Spinal cord (tissue), 10 donors: ENCODE results near the gene HYAL3. TPM values are rescaled to one million over a fixed set of nuclear protein-coding genes. Genes with fewer than 3 reads are reported as not detected.
"Not testable (repeated sequence)": the region's sequence is repeated elsewhere in the genome, so short reads cannot be mapped to it uniquely, and the experiment has no call there.

Source experiments
- DNase-seq, 6 donors: peaks; one replicate each; pipeline versions ENCODE4 v3.0.0 to v3.0.0-alpha.2; 2013 to 2015; ENCODE audit warnings: low spot score in 6 of 6, low read depth in 4 of 6
- H3K27ac ChIP-seq: one replicate; pipeline ENCODE4 v1.5.1; 2013; ENCODE audit warnings: low read depth, low read length, control low read depth
- H3K27me3 ChIP-seq: one replicate; pipeline ENCODE4 v1.6.1; 2013; ENCODE audit warnings: low read length; ENCODE audit not compliant: control insufficient read depth, insufficient read depth
- H3K36me3 ChIP-seq: one replicate; pipeline ENCODE4 v1.6.1; 2013; ENCODE audit warnings: low read length; ENCODE audit not compliant: control insufficient read depth, insufficient read depth
- H3K4me1 ChIP-seq: one replicate; pipeline ENCODE4 v1.6.1; 2013; ENCODE audit warnings: low read length; ENCODE audit not compliant: control insufficient read depth, insufficient read depth
- H3K4me3 ChIP-seq: one replicate; pipeline ENCODE4 v1.5.1; 2013; ENCODE audit warnings: low read depth, low read length, control low read depth
- H3K9me3 ChIP-seq: one replicate; pipeline ENCODE4 v1.6.1; 2013; ENCODE audit warnings: low read length; ENCODE audit not compliant: control insufficient read depth, insufficient read depth
- WGBS: methylation state at CpG from one replicate; pipeline ENCODE4 v1.1.5; 2013; ENCODE audit warnings: missing lambda C conversion rate; ENCODE audit not compliant: insufficient coverage; 5-methylcytosine and 5-hydroxymethylcytosine counted together
- polyA plus RNA-seq, 2 donors: library from polyadenylated mRNA; unstranded; fragments of 120-200 nt; gene quantifications; one replicate each; pipeline ENCODE4 v1.2.1, GENCODE V29; 2013; ENCODE audit not compliant: insufficient read length in 2 of 2
- total RNA-seq, 2 donors: library from RNA; depleted of rRNA in 1 of 2; stranded (reverse); fragments of 120-200 nt in 1 of 2; fragments of >200 nt in 1 of 2; gene quantifications; one replicate each; pipeline versions ENCODE4 v1.2.3 to v1.2.4, GENCODE V29; 2013 to 2014
- donor health status: healthy.

HYAL3 gene
- total and polyA plus RNA-seq, 4 donors, result 4.2 to 14.2 (median 11.9) TPM

DNA sequence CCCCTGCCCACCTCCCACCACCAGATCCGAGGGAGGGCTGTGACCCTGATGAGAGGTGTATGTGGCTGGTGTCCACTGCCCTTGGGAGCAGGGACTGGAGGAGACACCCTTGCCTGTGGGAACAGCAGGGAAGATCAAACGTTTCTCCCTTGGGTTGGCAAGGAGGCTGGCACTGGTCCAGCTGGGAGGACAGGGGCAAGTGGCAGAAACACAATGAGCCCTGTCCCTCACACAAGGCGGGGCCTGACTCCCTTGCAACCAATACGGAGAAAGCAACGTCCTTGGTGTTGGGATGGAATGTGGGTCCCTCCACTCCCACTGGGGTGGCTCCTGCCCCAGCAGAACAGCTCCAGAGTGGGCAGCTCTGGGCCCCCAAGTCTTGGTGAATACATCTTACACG is 18.1 kb upstream of the HYAL3 start:
- H3K27me3 ChIP-seq, result no peaks in the 10 kb centered on the region

DNA sequence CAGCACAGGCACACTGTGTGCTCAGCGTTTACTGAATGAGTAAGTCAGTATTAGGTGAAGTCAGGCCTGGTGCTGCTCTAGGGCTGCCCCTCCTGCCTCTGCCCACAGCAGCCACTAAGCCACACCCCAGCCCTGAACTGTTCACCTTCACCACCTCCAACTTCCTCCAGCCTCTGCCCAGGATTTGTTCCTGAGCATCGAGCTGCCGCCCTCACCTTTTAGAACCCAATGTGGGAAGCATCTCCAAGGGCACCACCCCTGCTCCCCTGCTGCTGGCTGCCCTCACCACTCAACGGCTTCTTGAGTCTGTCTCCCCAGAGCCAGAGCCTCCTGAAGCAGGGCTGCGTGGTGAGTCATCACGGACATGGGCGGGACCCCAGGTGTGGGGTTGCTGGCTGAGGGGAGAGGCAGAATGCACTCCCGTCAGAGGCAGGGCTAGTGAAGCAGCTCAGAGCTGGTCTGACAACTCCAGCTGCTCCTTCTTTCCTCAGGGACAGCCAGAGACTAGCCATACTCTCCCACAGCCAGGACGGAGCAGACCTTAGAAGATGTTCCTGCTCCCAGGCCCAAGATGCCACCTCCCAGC is 17.5 kb upstream of the HYAL3 start:
- DNase-seq, result no peak
- Histone ChIP-seq H3K27me3 (no peaks in the 10 kb centered on the region), H3K36me3 (peaks cover 59% of the 10 kb centered on the region), H3K27ac (no peak overlapping the region), H3K4me1 (peaks cover 43% of the 10 kb centered on the region), H3K9me3 (no peaks in the 10 kb centered on the region), H3K4me3 (no peak overlapping the region)
- WGBS, result 89% methylated on average over 8 of the region's 9 CpGs

More for the DNA sequence above, 18.1 kb upstream of the HYAL3 start:
- Histone ChIP-seq H3K36me3 (peaks cover 59% of the 10 kb centered on the region), H3K4me1 (peaks cover 49% of the 10 kb centered on the region), H3K27ac (no peak overlapping the region), H3K9me3 (no peaks in the 10 kb centered on the region), H3K4me3 (no peak overlapping the region)
- 29% methylated on average over 2 of the region's 6 CpGs for WGBS
- no peak for DNase-seq

DNA sequence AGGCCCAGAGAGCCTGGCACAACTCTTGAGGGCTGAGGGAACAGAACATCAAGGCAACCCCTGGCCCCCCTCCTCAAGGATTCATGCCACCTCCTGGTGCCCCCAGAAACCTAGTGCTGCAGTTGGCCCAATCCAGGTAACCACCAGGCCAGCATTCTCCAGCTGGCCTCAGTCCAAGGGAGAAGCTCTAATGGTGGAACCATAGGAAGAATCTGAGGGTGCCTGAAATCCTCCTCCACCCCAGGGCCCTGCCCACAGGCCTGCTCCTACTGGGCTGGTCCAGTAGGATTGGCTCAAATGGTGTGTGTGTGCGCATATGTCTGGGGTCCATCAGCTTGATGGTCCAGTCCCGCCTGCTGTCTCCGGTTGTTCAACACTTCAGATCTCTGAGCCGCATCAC is 15.6 kb upstream of the HYAL3 start:
- Histone ChIP-seq H3K4me3 (no peak overlapping the region), H3K36me3 (peaks cover 56% of the 10 kb centered on the region), H3K27me3 (no peaks in the 10 kb centered on the region), H3K9me3 (no peaks in the 10 kb centered on the region), H3K27ac (no peak overlapping the region), H3K4me1 (peaks cover 31% of the 10 kb centered on the region)
- WGBS, result 100% methylated on average over 1 of the region's 4 CpGs
- no peak for DNase-seq

GRCh38 chr3:50314342-50314741 is 15.1 kb upstream of the HYAL3 start:
- DNase-seq, result no peak
- H3K36me3 ChIP-seq, result peaks cover 52% of the 10 kb centered on the region
- 100% methylated on average over 1 of the region's 3 CpGs for WGBS
- H3K27me3 ChIP-seq, result no peaks in the 10 kb centered on the region
- no peaks in the 10 kb centered on the region for H3K9me3 ChIP-seq
- peaks cover 27% of the 10 kb centered on the region for H3K4me1 ChIP-seq
- no peak overlapping the region for H3K4me3 ChIP-seq
- no peak overlapping the region for H3K27ac ChIP-seq

DNA sequence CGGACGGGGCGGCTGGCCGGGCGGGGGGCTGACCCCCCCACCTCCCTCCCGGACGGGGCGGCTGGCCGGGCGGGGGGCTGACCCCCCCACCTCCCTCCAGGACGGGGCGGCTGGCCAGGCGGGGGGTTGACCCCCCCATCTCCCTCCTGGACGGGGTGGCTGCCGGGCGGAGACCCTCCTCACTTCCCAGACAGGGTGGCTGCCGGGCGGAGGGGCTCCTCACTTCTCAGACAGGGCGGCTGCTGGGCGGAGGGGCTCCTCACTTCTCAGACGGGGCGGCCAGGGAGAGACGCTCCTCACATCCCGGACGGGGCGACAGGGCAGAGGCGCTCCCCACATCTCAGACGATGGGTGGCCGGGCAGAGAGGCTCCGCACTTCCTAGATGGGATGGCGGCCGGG is 12.8 kb upstream of the HYAL3 start:
- peaks cover 29% of the 10 kb centered on the region for H3K36me3 ChIP-seq
- DNase-seq, H3K27ac ChIP-seq, H3K4me1 ChIP-seq, H3K4me3 ChIP-seq, H3K27me3 ChIP-seq, H3K9me3 ChIP-seq: not testable (repeated sequence)
- WGBS, result no CpG with 5 or more reads among the region's 32 CpGs

GRCh38 chr3:50304601-50305000 is 5.4 kb upstream of the HYAL3 start:
- Histone ChIP-seq H3K36me3 (peaks cover 16% of the 10 kb centered on the region), H3K9me3 (no peaks in the 10 kb centered on the region), H3K4me3 (no peak overlapping the region), H3K4me1 (peaks cover 37% of the 10 kb centered on the region), H3K27ac (no peak overlapping the region), H3K27me3 (no peaks in the 10 kb centered on the region)
- no peak for DNase-seq

- no peaks in the 10 kb centered on the region for H3K27me3 ChIP-seq
- H3K36me3 ChIP-seq, result peaks cover 16% of the 10 kb centered on the region
- no peak for DNase-seq
- H3K4me3 ChIP-seq, result no peak within 1 kb of the TSS
- H3K9me3 ChIP-seq, result no peaks in the 10 kb centered on the region
- WGBS, result 61% methylated on average over 14 of the region's 14 CpGs
- no peak within 1 kb of the TSS for H3K27ac ChIP-seq
- H3K4me1 ChIP-seq, result peaks cover 48% of the 10 kb centered on the region
Observed at GRCh38 chr3:50303013-50303815, 4.0 kb upstream of the HYAL3 start, which contains the start of gene HYAL1. Gene HYAL1, minus strand, starts transcription at chr3:50303574. Its CDS starts 618 bp downstream, at chr3:50302956.

DNA sequence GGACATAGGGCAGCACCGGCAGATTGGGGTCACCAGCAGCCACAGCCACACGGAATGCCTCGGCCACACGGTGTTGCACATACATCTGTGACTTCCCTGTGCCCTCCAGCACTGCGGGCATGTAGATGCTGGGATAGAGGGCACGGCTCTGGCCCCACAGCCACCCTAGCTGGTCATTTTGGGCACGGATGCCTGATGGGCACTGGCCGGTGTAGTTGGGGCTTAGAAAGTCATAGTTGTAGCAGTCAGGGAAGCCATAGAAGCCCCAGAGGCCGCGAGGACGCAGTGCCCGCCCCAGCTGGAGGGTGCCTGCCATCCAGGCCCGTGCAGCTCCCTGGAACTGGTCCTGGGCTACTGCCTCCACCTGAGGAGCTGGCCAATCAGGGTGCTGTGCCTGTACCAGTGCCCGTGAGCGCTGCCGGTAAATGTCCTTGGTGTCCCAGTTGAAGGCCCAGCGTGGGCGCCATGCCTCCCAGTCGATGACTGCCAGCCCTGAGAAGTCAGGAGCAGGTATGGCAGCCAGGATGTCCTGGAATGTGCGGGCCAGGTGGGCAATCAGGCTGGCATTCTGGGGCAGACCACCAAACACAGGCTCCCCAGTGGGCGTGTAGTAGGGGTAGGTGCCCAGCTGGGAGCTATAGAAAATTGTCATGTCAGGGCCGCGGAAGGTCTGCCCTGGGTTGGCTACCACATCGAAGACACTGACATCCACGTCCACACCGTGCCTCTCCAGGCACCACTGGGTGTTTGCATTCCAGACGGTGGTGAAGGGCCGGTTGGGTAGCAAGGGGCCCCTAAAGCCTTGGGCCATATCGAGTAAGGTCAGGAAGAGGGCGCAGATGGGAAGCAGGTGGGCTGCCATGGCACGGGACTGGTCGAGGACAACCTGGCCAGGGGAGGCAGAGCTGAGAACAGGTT is 3.1 kb upstream of the HYAL3 start:
- Histone ChIP-seq H3K4me3 (no peak overlapping the region), H3K27ac (no peak overlapping the region), H3K27me3 (no peaks in the 10 kb centered on the region), H3K4me1 (peaks cover 57% of the 10 kb centered on the region), H3K9me3 (no peaks in the 10 kb centered on the region), H3K36me3 (peaks cover 19% of the 10 kb centered on the region)
- WGBS, result 88% methylated on average over 32 of the region's 32 CpGs
- no peak for DNase-seq

- H3K27me3 ChIP-seq, result no peaks in the 10 kb centered on the region
- H3K27ac ChIP-seq, result peak overlapping the region; percentile 97
- 73% methylated on average over 6 of the region's 6 CpGs for WGBS
- H3K4me3 ChIP-seq, result no peak overlapping the region
- peaks cover 30% of the 10 kb centered on the region for H3K36me3 ChIP-seq
- no peak for DNase-seq
- H3K9me3 ChIP-seq, result no peaks in the 10 kb centered on the region
- H3K4me1 ChIP-seq, result peaks cover 59% of the 10 kb centered on the region
Observed at GRCh38 chr3:50300681-50301254, 1.6 kb upstream of the HYAL3 start.
